ENCODE results near the gene SPTBN4.

GRCh38 chr19:40512110-40512472, 45.3 kb downstream of the SPTBN4 start:
- no peak for TF ChIP-seq POLR2A (IDR thresholded peaks at IDR 0.05; ENCODE audit: low read depth, low read length)
- TF ChIP-seq POLR2AphosphoS5 (IDR thresholded peaks at IDR 0.05; ENCODE audit: low read depth, low read length), result no peak
